SU-DHL-6 (cell line): Measurements from ENCODE around the gene DGCR6.

Experiments used
- H2AFZ ChIP-seq: fragments of 200-600 bp; sonication (generic); 2 replicates; pipeline ENCODE4 v1.6.1; 2014; ENCODE audit warnings: low read depth, mild to moderate bottlenecking, moderate library complexity, mixed read lengths, antibody characterized with exemption, low read length; ENCODE audit not compliant: severe bottlenecking
- H3F3A ChIP-seq: fragments of 200-600 bp; shearing (Covaris generic); 2 replicates; pipeline ENCODE4 v1.6.0; 2016; ENCODE audit warnings: antibody characterized with exemption, mild to moderate bottlenecking; ENCODE audit not compliant: insufficient read depth
- H3K27ac ChIP-seq: fragments of 200-600 bp; sonication (generic); 2 replicates; pipeline ENCODE4 v1.5.1; 2016; ENCODE audit warnings: low read depth, mild to moderate bottlenecking, low read length, moderate library complexity, mixed read lengths
- H3K27me3 ChIP-seq: fragments of 200-600 bp; sonication (generic), shearing (Covaris generic); 2 replicates; pipeline ENCODE4 v1.6.0; 2014; ENCODE audit warnings: mild to moderate bottlenecking, low read length
- H3K36me3 ChIP-seq: fragments of 200-600 bp; sonication (generic); 2 replicates; pipeline ENCODE4 v1.6.1; 2014; ENCODE audit warnings: mild to moderate bottlenecking, low read length, mixed read lengths
- H3K4me2 ChIP-seq: fragments of 300-600, 200-600 bp; shearing (Covaris generic), sonication (generic); 2 replicates; pipeline ENCODE4 v1.6.0; 2014; ENCODE audit warnings: low read length, low read depth, mild to moderate bottlenecking; ENCODE audit not compliant: poor library complexity, severe bottlenecking
- H3K4me3 ChIP-seq: fragments of 200-600 bp; sonication (generic); 2 replicates; pipeline ENCODE4 v1.5.1; 2014; ENCODE audit warnings: antibody characterized with exemption, low read length, mild to moderate bottlenecking, mixed read lengths; ENCODE audit not compliant: insufficient read depth, poor library complexity, severe bottlenecking
- H3K79me2 ChIP-seq: fragments of 200-600 bp; sonication (generic); 2 replicates; pipeline ENCODE4 v1.6.1; 2014; ENCODE audit warnings: mild to moderate bottlenecking, low read length, moderate library complexity; ENCODE audit not compliant: insufficient read depth
- H3K9ac ChIP-seq: fragments of 200-600 bp; sonication (generic); 2 replicates; pipeline ENCODE4 v1.7.0; 2014; ENCODE audit warnings: mild to moderate bottlenecking, low read length
- H3K9me2 ChIP-seq: fragments of 200-600 bp; sonication (generic); replicated peaks from 2 replicates; pipeline ENCODE4 v1.6.1; 2014; ENCODE audit warnings: low read length; ENCODE audit not compliant: insufficient read depth
- H3K9me3 ChIP-seq: fragments of 200-600 bp; sonication (generic); 2 replicates; pipeline ENCODE4 v1.6.1; 2014; ENCODE audit warnings: low read length, mixed read lengths; ENCODE audit not compliant: insufficient read depth
- H4K20me1 ChIP-seq: fragments of 200-600 bp; sonication (generic); 2 replicates; pipeline ENCODE4 v1.6.1; 2014; ENCODE audit warnings: low read depth, mild to moderate bottlenecking, antibody characterized with exemption, low read length, moderate library complexity, mixed read lengths
- CTCF ChIP-seq: fragments of 200-600 bp; sonication (generic); IDR thresholded peaks from one replicate; pipeline ENCODE4 v1.5.1; 2017; ENCODE audit warnings: antibody characterized with exemption, mild to moderate bottlenecking, low read length, moderate library complexity; ENCODE audit not compliant: insufficient read depth, poor library complexity, severe bottlenecking
- EZH2phosphoT487 ChIP-seq: fragments of 200-600 bp; sonication (generic), shearing (Covaris generic); conservative IDR thresholded peaks from 2 replicates; pipeline ENCODE4 v1.6.1; 2018; ENCODE audit warnings: mild to moderate bottlenecking, antibody characterized with exemption, low read length, moderate library complexity, mixed read lengths

The DGCR6 gene

GRCh38 chr22:18925368-18926064 lies 19.4 kb downstream of the DGCR6 start:
- Histone ChIP-seq H3F3A (no peaks in the 10 kb centered on the region), H4K20me1 (no peaks in the 10 kb centered on the region), H2AFZ (no peak overlapping the region), H3K27ac (no peak overlapping the region), H3K9ac (no peak overlapping the region), H3K9me2 (no peaks in the 10 kb centered on the region), H3K27me3 (no peaks in the 10 kb centered on the region), H3K79me2 (no peaks in the 10 kb centered on the region), H3K4me3 (no peak overlapping the region), H3K36me3 (no peaks in the 10 kb centered on the region), H3K4me2 (no peak overlapping the region), H3K9me3 (no peaks in the 10 kb centered on the region)
- TF ChIP-seq EZH2phosphoT487 (no peak), CTCF (no peak)

- Histone ChIP-seq H4K20me1 (no peaks in the 10 kb centered on the region), H3K9ac (no peak overlapping the region)
- TF ChIP-seq CTCF (no peak), EZH2phosphoT487 (no peak)
Observed at GRCh38 chr22:18927020-18927419, 20.9 kb downstream of the DGCR6 start.

GRCh38 chr22:18927573-18927972 lies 21.5 kb downstream of the DGCR6 start:
- Histone ChIP-seq H2AFZ (no peak overlapping the region), H3K9me2 (no peaks in the 10 kb centered on the region), H3K4me3 (no peak overlapping the region), H3K27me3 (no peaks in the 10 kb centered on the region), H3K9me3 (no peaks in the 10 kb centered on the region), H3K4me2 (no peak overlapping the region), H3K79me2 (no peaks in the 10 kb centered on the region), H3K27ac (no peak overlapping the region), H4K20me1 (no peaks in the 10 kb centered on the region), H3F3A (no peaks in the 10 kb centered on the region), H3K36me3 (no peaks in the 10 kb centered on the region), H3K9ac (no peak overlapping the region)
- TF ChIP-seq EZH2phosphoT487 (no peak), CTCF (no peak)

More at GRCh38 chr22:18927020-18927419, 20.9 kb downstream of the DGCR6 start:
- Histone ChIP-seq H3K4me2 (no peak overlapping the region), H3K79me2 (no peaks in the 10 kb centered on the region), H2AFZ (no peak overlapping the region), H3F3A (no peaks in the 10 kb centered on the region), H3K36me3 (no peaks in the 10 kb centered on the region), H3K4me3 (no peak overlapping the region), H3K9me2 (no peaks in the 10 kb centered on the region), H3K27me3 (no peaks in the 10 kb centered on the region), H3K9me3 (no peaks in the 10 kb centered on the region), H3K27ac (no peak overlapping the region)
